Measurements from ENCODE around the gene DNA2. TPM values are rescaled to one million over a fixed set of nuclear protein-coding genes. Genes with fewer than 3 reads are reported as not detected.
"Not testable (repeated sequence)": the region's sequence is repeated elsewhere in the genome, so short reads cannot be mapped to it uniquely, and the experiment has no call there.

Gene DNA2
- total RNA-seq, 1 donor from 2014 or later = 85.4 TPM

- peaks cover 10% of the 10 kb centered on the region for H3F3A ChIP-seq (ENCODE audit: low read depth)
- H3K4me3 ChIP-seq = no peak overlapping the region
- H3K9me3 ChIP-seq (ENCODE audit: low read depth) = no peaks in the 10 kb centered on the region
- H3K27me3 Mint-ChIP-seq (ENCODE audit: insufficient read depth, low read depth) = no peaks in the 10 kb centered on the region
- H3K27ac ChIP-seq = no peak overlapping the region
- DNase-seq (ENCODE audit: low spot score) = no peak
- no peak overlapping the region for H3K4me3 Mint-ChIP-seq
- H3K27ac Mint-ChIP-seq = no peak overlapping the region
- H2AFZ ChIP-seq (replicated peaks) = no peak overlapping the region
- peaks cover 23% of the 10 kb centered on the region for H3K36me3 ChIP-seq
- H3K9ac ChIP-seq = no peak overlapping the region
- H3K36me3 Mint-ChIP-seq = peaks cover 34% of the 10 kb centered on the region
- no peak overlapping the region for H3K4me2 ChIP-seq
- H3K27me3 ChIP-seq = no peaks in the 10 kb centered on the region
- no peak for TF ChIP-seq CTCF (IDR thresholded peaks at IDR 0.05)
- no peak for TF ChIP-seq EZH2 (IDR thresholded peaks at IDR 0.05)
- no peak for TF ChIP-seq EZH2phosphoT487 (IDR thresholded peaks at IDR 0.05)
- H4K20me1 ChIP-seq (ENCODE audit: low read depth) = no peaks in the 10 kb centered on the region
- H3K4me1 ChIP-seq = no peaks in the 10 kb centered on the region
- H3K9me3 Mint-ChIP-seq = no peaks in the 10 kb centered on the region
- no peaks in the 10 kb centered on the region for H3K4me1 Mint-ChIP-seq
- H3K79me2 ChIP-seq (ENCODE audit: low read depth) = peaks cover 25% of the 10 kb centered on the region
Observed at GRCh38 chr10:68461032-68461431, 10.7 kb downstream of the DNA2 start.

GRCh38 chr10:68449698-68450097 is 22.1 kb downstream of the DNA2 start:
- not testable (repeated sequence) for DNase-seq (ENCODE audit: low spot score); H3K4me3 ChIP-seq; H3K27ac Mint-ChIP-seq; H3K27me3 ChIP-seq; H3K27me3 Mint-ChIP-seq (ENCODE audit: insufficient read depth, low read depth); H3K4me1 Mint-ChIP-seq; H3K4me3 Mint-ChIP-seq; H3K27ac ChIP-seq; H2AFZ ChIP-seq (replicated peaks); H4K20me1 ChIP-seq (ENCODE audit: low read depth); H3K4me1 ChIP-seq; H3K9ac ChIP-seq; H3K4me2 ChIP-seq; H3K9me3 ChIP-seq (ENCODE audit: low read depth); H3K79me2 ChIP-seq (ENCODE audit: low read depth); H3K9me3 Mint-ChIP-seq
- peaks cover 17% of the 10 kb centered on the region for H3F3A ChIP-seq (ENCODE audit: low read depth)
- peaks cover 29% of the 10 kb centered on the region for H3K36me3 Mint-ChIP-seq
- peaks cover 30% of the 10 kb centered on the region for H3K36me3 ChIP-seq

GRCh38 chr10:68446179-68446578 is 25.6 kb downstream of the DNA2 start:
- Histone ChIP-seq H3K27ac (no peak overlapping the region), H3K4me1 (no peaks in the 10 kb centered on the region), H3F3A (ENCODE audit: low read depth) (peaks cover 5% of the 10 kb centered on the region), H3K4me3 (no peak overlapping the region), H3K9me3 (ENCODE audit: low read depth) (no peaks in the 10 kb centered on the region), H3K4me2 (no peak overlapping the region), H3K9ac (no peak overlapping the region), H3K27me3 (no peaks in the 10 kb centered on the region), H2AFZ (replicated peaks) (no peak overlapping the region), H4K20me1 (ENCODE audit: low read depth) (no peaks in the 10 kb centered on the region), H3K79me2 (ENCODE audit: low read depth) (no peaks in the 10 kb centered on the region), H3K36me3 (peaks cover 23% of the 10 kb centered on the region)
- TF ChIP-seq EZH2 (IDR thresholded peaks at IDR 0.05) = no peak
- no peak for TF ChIP-seq EZH2phosphoT487 (IDR thresholded peaks at IDR 0.05)
- TF ChIP-seq CTCF (IDR thresholded peaks at IDR 0.05) = no peak
- Mint-ChIP-seq H3K36me3 (peaks cover 27% of the 10 kb centered on the region), H3K27me3 (ENCODE audit: insufficient read depth, low read depth) (peaks cover 2% of the 10 kb centered on the region), H3K4me1 (no peaks in the 10 kb centered on the region), H3K27ac (no peak overlapping the region), H3K4me3 (no peak overlapping the region), H3K9me3 (no peaks in the 10 kb centered on the region)
- no peak for DNase-seq (ENCODE audit: low spot score)

GRCh38 chr10:68442971-68443370 is 28.8 kb downstream of the DNA2 start:
- no peak for DNase-seq (ENCODE audit: low spot score)
- H3K4me3 ChIP-seq = no peak overlapping the region
- H3K9ac ChIP-seq = no peak overlapping the region
- H3K36me3 ChIP-seq = peaks cover 13% of the 10 kb centered on the region
- peaks cover 4% of the 10 kb centered on the region for H3K27me3 Mint-ChIP-seq (ENCODE audit: insufficient read depth, low read depth)
- no peak overlapping the region for H3K4me2 ChIP-seq
- H3K9me3 ChIP-seq (ENCODE audit: low read depth) = no peaks in the 10 kb centered on the region
- H4K20me1 ChIP-seq (ENCODE audit: low read depth) = no peaks in the 10 kb centered on the region
- H3K4me1 Mint-ChIP-seq = no peaks in the 10 kb centered on the region
- no peak overlapping the region for H2AFZ ChIP-seq (replicated peaks)
- peaks cover 3% of the 10 kb centered on the region for H3F3A ChIP-seq (ENCODE audit: low read depth)
- no peaks in the 10 kb centered on the region for H3K4me1 ChIP-seq
- TF ChIP-seq CTCF (IDR thresholded peaks at IDR 0.05) (no peak), EZH2phosphoT487 (IDR thresholded peaks at IDR 0.05) (no peak), EZH2 (IDR thresholded peaks at IDR 0.05) (no peak)
- no peak overlapping the region for H3K27ac ChIP-seq
- H3K9me3 Mint-ChIP-seq = no peaks in the 10 kb centered on the region
- H3K27me3 ChIP-seq = no peaks in the 10 kb centered on the region
- H3K79me2 ChIP-seq (ENCODE audit: low read depth) = no peaks in the 10 kb centered on the region
- no peak overlapping the region for H3K27ac Mint-ChIP-seq
- H3K4me3 Mint-ChIP-seq = no peak overlapping the region
- H3K36me3 Mint-ChIP-seq = peaks cover 22% of the 10 kb centered on the region
